HepG2 (cell line): ENCODE measurements around the gene KRTCAP2. TPM values are rescaled to one million over a fixed set of nuclear protein-coding genes. Genes with fewer than 3 reads are reported as not detected.

Experiments
- AFF4 ChIP-seq: sonication (generic); formaldehyde crosslinking; IDR thresholded peaks from 2 replicates; pipeline ENCODE4 v1.4.0; 2020; ENCODE audit warnings: missing genetic modification reagents
- ARHGAP35 ChIP-seq: sonication (generic); formaldehyde crosslinking; IDR thresholded peaks from 2 replicates; pipeline ENCODE4 v1.9.0; 2022; ENCODE audit warnings: mild to moderate bottlenecking, inconsistent platforms, moderate library complexity, missing genetic modification reagents, borderline replicate concordance
- ARID3A ChIP-seq: IDR thresholded peaks from 2 replicates; pipeline ENCODE4 v1.6.1; 2012; ENCODE audit warnings: low read depth, low read length, improper control_type of control experiment
- HMG20B ChIP-seq: conservative IDR thresholded peaks from 2 replicates; pipeline ENCODE4 v1.6.1; 2016; ENCODE audit warnings: missing genetic modification reagents, missing compliant biosample characterization
- KDM6A ChIP-seq: IDR thresholded peaks from 2 replicates; pipeline ENCODE4 v1.6.1; 2016; ENCODE audit warnings: low read depth
- KLF13 ChIP-seq: sonication (generic); formaldehyde crosslinking; IDR thresholded peaks from 2 replicates; pipeline ENCODE4 v1.4.0; 2020; ENCODE audit warnings: mild to moderate bottlenecking, missing genetic modification reagents
- MIXL1 ChIP-seq: IDR thresholded peaks from 2 replicates; pipeline ENCODE4 v1.6.1; 2016
- NFAT5 ChIP-seq: sonication (generic); formaldehyde crosslinking; IDR thresholded peaks from 2 replicates; pipeline ENCODE4 v1.4.0; 2020; ENCODE audit warnings: missing genetic modification reagents
- NFE2L2 ChIP-seq: fragments of 150-350 bp; IDR thresholded peaks from 2 replicates; pipeline ENCODE4 v1.6.1; 2014; ENCODE audit warnings: low read length
- NPAS2 ChIP-seq: sonication (generic); formaldehyde crosslinking; IDR thresholded peaks from 2 replicates; pipeline ENCODE4 v1.8.0; 2022; ENCODE audit warnings: mild to moderate bottlenecking, missing genetic modification reagents, borderline replicate concordance
- NR2C2 ChIP-seq: sonication (generic); formaldehyde crosslinking; IDR thresholded peaks from 2 replicates; pipeline ENCODE4 v1.4.0; 2020; ENCODE audit warnings: missing genetic modification reagents, mild to moderate bottlenecking, moderate library complexity, borderline replicate concordance
- POLR2A ChIP-seq, 2 experiments: IDR thresholded peaks; 2 replicates each; pipeline ENCODE4 v1.6.1; 2011; ENCODE audit warnings: low read depth in 2 of 2, low read length in 2 of 2, mild to moderate bottlenecking in 1 of 2, moderate library complexity in 1 of 2; ENCODE audit not compliant: insufficient read depth in 1 of 2
- RFXAP ChIP-seq: sonication (generic); formaldehyde crosslinking; IDR thresholded peaks from 2 replicates; pipeline ENCODE4 v1.4.0; 2020; ENCODE audit warnings: missing genetic modification reagents, borderline replicate concordance
- SIN3A ChIP-seq: IDR thresholded peaks from 2 replicates; pipeline ENCODE4 v1.6.1; 2011; ENCODE audit warnings: low read depth, mild to moderate bottlenecking, control low read depth, low read length, borderline replicate concordance
- TBX3 ChIP-seq: fragments of 450-650 bp; IDR thresholded peaks from 2 replicates; pipeline ENCODE4 v1.6.1; 2017; ENCODE audit warnings: antibody characterized with exemption, mild to moderate bottlenecking, inconsistent platforms, borderline replicate concordance
- ZBTB44 ChIP-seq: sonication (generic); formaldehyde crosslinking; IDR thresholded peaks from 2 replicates; pipeline ENCODE4 v1.4.0; 2020; ENCODE audit warnings: missing genetic modification reagents
- ZC3H4 ChIP-seq: sonication (generic); formaldehyde crosslinking; IDR thresholded peaks from 2 replicates; pipeline ENCODE4 v1.4.0; 2020; ENCODE audit warnings: missing genetic modification reagents, borderline replicate concordance
- ZFYVE20 ChIP-seq: sonication (generic); formaldehyde crosslinking; IDR thresholded peaks from 2 replicates; pipeline ENCODE4 v1.8.0; 2023; ENCODE audit warnings: low read depth, mild to moderate bottlenecking, moderate library complexity, missing genetic modification reagents, borderline replicate concordance
- polyA plus RNA-seq, 8 experiments: library from polyadenylated mRNA; depleted of rRNA in 3 of 8; stranded (reverse) in 7 of 8; unstranded in 1 of 8; fragments of >200 nt; fragmentation: Illumina TruSeq in 4 of 8; extraction: Trizol in 4 of 8; gene quantifications; 2 replicates each; pipeline versions ENCODE4 v1.2.1 to v1.2.3, GENCODE V29; 2011 to 2016; ENCODE audit warnings: low read depth in 4 of 8, missing spikeins in 1 of 8, mixed read lengths in 1 of 8; ENCODE audit not compliant: insufficient read depth in 1 of 8
- total RNA-seq, 5 experiments: library from RNA; depleted of rRNA; stranded (reverse); fragments of >200 nt; fragmentation: Illumina TruSeq; extraction: Trizol; gene quantifications; 2 replicates each; pipeline ENCODE4 v1.2.3, GENCODE V29; 2016; ENCODE audit warnings: low read depth in 1 of 5

Gene KRTCAP2
- total and polyA plus RNA-seq, 2 of the 13 experiments (the other 11 are each of a cell fraction or from before 2014, with no cell fraction given), result 77.3 to 79.4 TPM

- TF ChIP-seq NFE2L2 (no peak), AFF4 (CRISPR knock-in tag) (no peak), RFXAP (CRISPR knock-in tag) (peak; percentile 47; the same call in 1 of the 2 replicates), ARID3A (no peak), TBX3 (no peak), ZFYVE20 (no peak), ZBTB44 (CRISPR knock-in tag) (no peak), KDM6A (CRISPR knock-in tag) (no peak), SIN3A (no peak), KLF13 (CRISPR knock-in tag) (no peak), HMG20B (CRISPR knock-in tag) (no peak), ZC3H4 (no peak), NR2C2 (CRISPR knock-in tag) (peak; percentile 98), POLR2A (IDR thresholded peaks at IDR 0.05; ENCODE audit: insufficient read depth in 1 of 2, low read depth in 2 of 2, low read length in 2 of 2) (peak in 1 of 2 experiments; percentile 37; a peak in 1 of 4 replicates), NFAT5 (CRISPR knock-in tag) (no peak), NPAS2 (CRISPR knock-in tag) (no peak), MIXL1 (CRISPR knock-in tag) (0 out of 2 replicates have a peak, but pooled peaks have one; percentile 25), ARHGAP35 (CRISPR knock-in tag) (no peak)
Observed at GRCh38 chr1:155178441-155179111, 5.5 kb upstream of the KRTCAP2 start (continued).
